ENCODE data around the gene PGLYRP2.

The PGLYRP2 gene

GRCh38 chr19:15456441-15456840 is 22.9 kb downstream of the PGLYRP2 start:
- no peak for DNase-seq

- DNase-seq: no peak
These were observed 23.3 kb downstream of the PGLYRP2 start for GRCh38 chr19:15455996-15456395.

GRCh38 chr19:15453906-15454860 is 25.1 kb downstream of the PGLYRP2 start:
- no peak for DNase-seq

- no peak for DNase-seq
These were observed 26.2 kb downstream of the PGLYRP2 start for GRCh38 chr19:15453091-15453578.

- DNase-seq: peak; percentile 72
These were observed 26.9 kb downstream of the PGLYRP2 start for GRCh38 chr19:15452111-15453047.

- no peak for DNase-seq
These were observed 28.8 kb downstream of the PGLYRP2 start for GRCh38 chr19:15450528-15450890.

GRCh38 chr19:15449620-15450527 is 29.4 kb downstream of the PGLYRP2 start, which contains the start of gene WIZ:
Gene WIZ, minus strand, starts transcription at chr19:15449956. Its CDS starts 1,649 bp downstream, at chr19:15448307.
- DNase-seq: peak; percentile 47

GRCh38 chr19:15448778-15449619 is 30.3 kb downstream of the PGLYRP2 start:
- DNase-seq: peak; percentile 32

GRCh38 chr19:15448044-15448777 is 31.1 kb downstream of the PGLYRP2 start:
- no peak for DNase-seq

GRCh38 chr19:15447057-15447456 is 32.2 kb downstream of the PGLYRP2 start:
- DNase-seq: no peak

- DNase-seq: no peak
These were observed 33.4 kb downstream of the PGLYRP2 start for GRCh38 chr19:15445807-15446376.

- no peak for DNase-seq
These were observed 34.1 kb downstream of the PGLYRP2 start for GRCh38 chr19:15445227-15445605.

- no peak for DNase-seq
These were observed 34.6 kb downstream of the PGLYRP2 start for GRCh38 chr19:15444505-15445226.

- DNase-seq: no peak
These were observed 35.5 kb downstream of the PGLYRP2 start for GRCh38 chr19:15443838-15444237.

GRCh38 chr19:15443325-15443724 is 36.0 kb downstream of the PGLYRP2 start:
- no peak for DNase-seq

- DNase-seq: no peak
These were observed 37.0 kb downstream of the PGLYRP2 start for GRCh38 chr19:15442142-15442920.

- DNase-seq: no peak
These were observed 38.0 kb downstream of the PGLYRP2 start for GRCh38 chr19:15441317-15441716.
